ENCODE data around the gene MRPL28.
A peak's percentile ranks its signal among the peaks of the same experiment; 100 is the strongest.
"Not testable (repeated sequence)": the region's sequence is repeated elsewhere in the genome, so short reads cannot be mapped to it uniquely, and the experiment has no call there.

Gene MRPL28

GRCh38 chr16:389352-389751 lies 19.0 kb upstream of the MRPL28 start:
- DNase-seq, result no peak

- DNase-seq, result not testable (repeated sequence)
These were observed 17.7 kb upstream of the MRPL28 start for GRCh38 chr16:387761-388666.

- DNase-seq, result no peak
These were observed 16.4 kb upstream of the MRPL28 start for GRCh38 chr16:386641-387156.

- no peak for DNase-seq
These were observed 13.2 kb upstream of the MRPL28 start for GRCh38 chr16:383326-384051.

GRCh38 chr16:381789-382717 lies 11.7 kb upstream of the MRPL28 start, which contains the start of gene PGAP6:
Gene PGAP6 (minus strand): TSS chr16:381978. CDS start chr16:381821, 157 bp downstream.
- peak; percentile 64 for DNase-seq

- no peak for DNase-seq
These were observed 10.9 kb upstream of the MRPL28 start for GRCh38 chr16:381012-381788.

- no peak for DNase-seq
These were observed 10.3 kb upstream of the MRPL28 start for GRCh38 chr16:380762-381011.

- DNase-seq, result no peak
These were observed 9.8 kb upstream of the MRPL28 start for GRCh38 chr16:379961-380761.

GRCh38 chr16:379183-379960 lies 9.0 kb upstream of the MRPL28 start:
- DNase-seq, result no peak

GRCh38 chr16:378821-379182 lies 8.5 kb upstream of the MRPL28 start:
- no peak for DNase-seq

- DNase-seq, result not testable (repeated sequence)
These were observed 7.9 kb upstream of the MRPL28 start for GRCh38 chr16:378113-378820.

- no peak for DNase-seq
These were observed 7.1 kb upstream of the MRPL28 start for GRCh38 chr16:377419-377951.

GRCh38 chr16:376817-377418 lies 6.6 kb upstream of the MRPL28 start:
- no peak for DNase-seq

- DNase-seq, result no peak
These were observed 5.8 kb upstream of the MRPL28 start for GRCh38 chr16:375927-376816.

- no peak for DNase-seq
These were observed 4.9 kb upstream of the MRPL28 start for GRCh38 chr16:375212-375611.

- DNase-seq, result no peak
These were observed 4.2 kb upstream of the MRPL28 start for GRCh38 chr16:374616-374926.

- DNase-seq, result no peak
These were observed 3.7 kb upstream of the MRPL28 start for GRCh38 chr16:373848-374615.

Measured in activated gamma-delta T cell (primary cell).